ENCODE results near the gene PCSK6.
A peak's percentile ranks its signal among the peaks of the same experiment; 100 is the strongest.
"Not testable (repeated sequence)": the region's sequence is repeated elsewhere in the genome, so short reads cannot be mapped to it uniquely, and the experiment has no call there.

Gene PCSK6

DNA sequence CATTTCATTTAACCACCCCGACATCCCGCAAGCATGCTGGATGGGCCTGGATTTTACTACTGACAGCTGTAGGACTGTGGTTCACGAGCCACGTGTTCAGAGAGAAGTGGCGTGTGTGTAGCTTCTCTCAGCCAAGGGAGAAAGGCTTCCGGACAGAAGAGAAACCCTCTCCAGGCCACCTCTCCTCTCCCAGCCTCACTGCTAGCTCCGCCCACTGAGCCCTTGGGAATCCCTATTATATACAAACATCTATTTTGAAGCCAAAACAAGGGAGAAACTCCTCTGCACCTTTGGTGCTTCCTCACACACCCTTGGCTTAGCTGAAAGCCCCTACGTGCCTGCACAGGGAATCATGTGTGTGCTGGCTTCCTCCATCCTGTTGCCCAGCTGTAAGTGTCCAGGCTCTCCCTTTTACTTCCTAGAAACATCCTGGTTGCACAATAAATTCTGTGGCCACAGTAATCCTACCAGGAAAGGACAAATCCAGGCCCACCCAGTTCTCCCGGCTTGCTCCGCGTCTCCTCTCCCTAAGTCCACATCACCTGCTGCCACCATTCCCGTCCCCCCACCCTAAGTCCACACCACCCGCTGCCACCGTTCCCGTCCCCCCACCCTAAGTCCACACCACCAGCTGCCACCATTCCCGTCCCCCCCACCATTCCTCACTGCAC lies 30.5 kb downstream of the PCSK6 start:
- no peak for DNase-seq

- DNase-seq, result no peak
Observed at GRCh38 chr15:101458158-101458900, 31.2 kb downstream of the PCSK6 start.

GRCh38 chr15:101457696-101458095 lies 31.8 kb downstream of the PCSK6 start:
- no peak for DNase-seq

- no peak for DNase-seq
Observed at GRCh38 chr15:101456057-101456739, 33.3 kb downstream of the PCSK6 start.

DNA sequence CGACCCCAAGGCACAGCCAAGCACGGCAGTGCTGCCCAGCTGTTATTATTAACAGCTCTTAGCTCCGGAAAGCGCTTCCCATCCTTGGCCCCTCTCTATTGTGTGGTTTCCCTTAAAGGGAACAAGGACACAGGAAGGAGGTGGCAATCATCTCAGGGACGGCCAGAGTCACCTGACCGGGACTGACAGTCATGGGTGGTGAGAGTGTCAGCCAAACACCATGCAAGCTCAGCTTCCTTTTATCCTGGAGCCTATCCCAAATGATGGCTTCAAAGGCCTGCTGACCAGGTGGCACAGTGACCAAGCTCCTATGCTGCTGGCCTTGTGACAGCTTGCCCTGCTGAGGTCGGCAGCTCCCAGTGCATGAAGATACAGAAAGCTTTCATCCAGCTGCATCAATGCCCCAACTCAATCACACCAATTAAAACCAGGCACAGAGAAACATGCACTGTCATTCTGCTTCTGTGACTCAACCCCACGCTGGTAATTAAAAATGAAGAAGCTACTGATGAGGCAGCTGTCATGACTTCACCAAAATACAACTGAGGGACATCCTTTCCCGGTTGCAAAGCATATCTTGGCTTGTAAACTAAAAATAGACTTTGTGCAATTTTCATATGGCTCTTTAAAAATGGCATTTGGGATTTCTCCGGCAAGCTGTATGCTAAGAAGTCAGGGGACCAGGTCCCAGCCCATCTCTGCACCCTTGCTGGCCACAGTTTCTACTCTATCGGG lies 34.0 kb downstream of the PCSK6 start:
- DNase-seq, result peak; percentile 19

GRCh38 chr15:101454781-101455180 lies 34.7 kb downstream of the PCSK6 start:
- not testable (repeated sequence) for DNase-seq

GRCh38 chr15:101454365-101454764 lies 35.1 kb downstream of the PCSK6 start:
- DNase-seq, result no peak

DNA sequence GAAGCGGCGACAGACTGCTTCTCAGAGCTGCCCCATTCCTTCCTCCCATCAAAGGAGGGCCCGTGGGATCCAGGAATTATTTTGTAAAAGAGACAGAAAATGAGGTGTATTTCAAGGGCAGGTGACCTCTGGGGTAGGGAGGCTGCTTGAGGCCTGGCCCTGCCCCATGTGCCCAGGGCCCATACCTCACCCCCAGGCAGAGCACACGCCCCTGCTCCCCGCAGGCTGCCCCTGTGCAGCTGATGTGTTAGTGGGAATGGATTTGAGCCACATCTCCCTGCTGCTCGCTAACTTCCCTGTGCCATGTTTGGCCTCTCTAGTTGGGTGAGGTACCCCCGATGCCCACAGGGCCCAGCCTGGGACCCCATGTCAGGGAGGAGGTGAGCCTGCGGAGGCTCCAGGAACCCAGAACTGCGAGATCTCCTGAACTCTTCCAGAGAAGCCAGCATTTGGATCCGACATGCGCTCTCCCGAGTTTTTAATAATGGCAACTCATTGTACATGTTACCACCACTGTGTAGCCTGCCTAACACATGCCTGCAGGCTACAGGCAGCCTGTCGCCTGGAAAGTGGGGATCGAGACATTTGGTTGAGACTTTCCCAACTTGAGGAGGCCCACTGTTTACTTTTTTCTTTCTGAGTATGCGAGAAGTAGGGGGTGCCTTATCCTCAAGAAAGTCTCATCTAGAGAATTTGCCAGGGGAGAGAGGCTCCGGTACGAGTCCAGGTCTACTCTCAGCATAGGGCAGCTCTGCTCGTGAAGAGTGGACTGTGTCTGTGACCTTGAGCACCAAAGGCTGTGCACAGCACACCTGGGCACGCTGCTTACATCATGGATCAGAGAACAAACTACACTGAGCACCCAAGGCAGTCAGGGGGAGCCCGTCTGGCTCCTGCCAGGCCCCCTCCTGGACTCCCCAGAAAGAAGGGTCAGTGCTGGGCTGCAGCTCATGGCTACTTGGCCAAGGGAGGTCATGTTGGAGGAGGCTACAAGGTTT lies 36.1 kb downstream of the PCSK6 start:
- no peak for DNase-seq

GRCh38 chr15:101452572-101452971 lies 36.9 kb downstream of the PCSK6 start:
- DNase-seq, result no peak

- no peak for DNase-seq
Observed at GRCh38 chr15:101451846-101452245, 37.7 kb downstream of the PCSK6 start.

DNA sequence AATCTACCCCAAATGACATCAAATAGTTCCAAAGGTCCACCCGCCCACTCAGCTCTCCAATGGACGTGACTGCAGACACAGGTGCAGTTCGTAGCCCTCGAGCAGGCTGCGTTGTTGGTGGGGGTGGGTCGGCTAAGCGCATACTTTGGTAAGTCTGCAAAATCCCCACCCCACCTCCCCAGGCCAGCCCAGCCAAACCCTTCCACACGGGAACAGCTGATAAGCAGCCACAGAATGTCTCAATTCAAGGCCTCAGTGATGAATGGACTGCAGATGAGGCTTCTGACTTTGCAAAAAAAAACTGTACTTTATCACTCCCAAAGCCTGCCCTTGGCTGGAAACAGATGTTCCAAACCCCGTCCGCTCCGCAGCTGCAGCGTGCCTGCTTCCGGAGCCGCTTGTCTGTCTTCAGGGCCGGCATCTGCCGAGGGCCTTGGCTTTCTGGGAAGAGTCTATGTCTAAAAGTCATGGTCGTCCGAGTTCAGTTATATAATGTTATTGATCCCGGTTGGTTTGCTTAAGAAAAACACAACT lies 38.2 kb downstream of the PCSK6 start:
- no peak for DNase-seq

GRCh38 chr15:101450403-101451265 lies 38.9 kb downstream of the PCSK6 start:
- no peak for DNase-seq

DNA sequence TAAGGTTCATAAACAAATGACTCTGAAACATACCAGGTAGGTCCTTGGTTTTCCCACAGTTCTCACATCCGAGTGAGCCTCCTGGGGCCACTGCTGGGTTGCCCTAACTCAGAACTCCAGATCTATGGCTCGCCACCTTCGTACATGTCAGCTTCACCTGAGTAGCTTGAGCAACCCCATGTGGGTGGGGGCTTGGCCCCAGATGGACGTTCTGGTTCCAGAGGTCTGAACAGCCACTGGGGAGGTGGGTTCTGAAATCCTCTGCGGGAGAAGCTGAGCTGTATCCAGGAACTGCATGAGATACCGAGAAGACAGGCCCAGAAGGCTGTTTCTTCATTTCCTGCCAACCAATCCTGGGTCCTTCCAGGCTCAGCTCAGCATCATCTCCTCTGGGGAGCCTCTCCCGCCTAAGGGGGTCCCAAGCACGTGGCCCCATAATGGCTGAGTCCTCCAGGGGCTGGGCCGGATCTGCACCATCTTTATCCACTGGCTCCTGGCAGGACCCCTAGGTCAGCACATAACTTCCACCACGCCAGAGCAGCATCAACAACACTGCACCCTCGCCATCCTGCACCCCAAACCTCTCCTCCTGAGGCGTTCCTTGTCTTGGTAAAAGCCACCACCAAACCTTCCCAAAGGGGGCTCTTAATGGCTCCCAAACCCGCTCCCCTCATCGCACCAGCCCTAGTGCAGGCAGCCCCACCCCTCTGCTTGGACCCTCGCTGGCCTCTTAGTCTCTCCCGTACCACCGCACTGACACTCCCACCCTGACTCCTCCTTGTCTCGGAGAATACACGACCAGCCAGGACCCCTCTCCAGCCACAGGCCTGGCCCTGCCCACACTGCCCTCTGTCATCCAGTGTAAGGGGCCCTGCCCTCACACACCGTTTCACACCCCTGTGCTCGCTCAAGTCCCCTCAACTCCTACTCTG lies 39.8 kb downstream of the PCSK6 start:
- DNase-seq, result no peak

GRCh38 chr15:101448336-101448735 lies 41.2 kb downstream of the PCSK6 start:
- no peak for DNase-seq

- DNase-seq, result no peak
Observed at GRCh38 chr15:101447561-101448071, 41.9 kb downstream of the PCSK6 start.

- no peak for DNase-seq
Observed at GRCh38 chr15:101447168-101447533, 42.4 kb downstream of the PCSK6 start.

- DNase-seq, result no peak
Observed at GRCh38 chr15:101446518-101447167, 42.9 kb downstream of the PCSK6 start.

DNA sequence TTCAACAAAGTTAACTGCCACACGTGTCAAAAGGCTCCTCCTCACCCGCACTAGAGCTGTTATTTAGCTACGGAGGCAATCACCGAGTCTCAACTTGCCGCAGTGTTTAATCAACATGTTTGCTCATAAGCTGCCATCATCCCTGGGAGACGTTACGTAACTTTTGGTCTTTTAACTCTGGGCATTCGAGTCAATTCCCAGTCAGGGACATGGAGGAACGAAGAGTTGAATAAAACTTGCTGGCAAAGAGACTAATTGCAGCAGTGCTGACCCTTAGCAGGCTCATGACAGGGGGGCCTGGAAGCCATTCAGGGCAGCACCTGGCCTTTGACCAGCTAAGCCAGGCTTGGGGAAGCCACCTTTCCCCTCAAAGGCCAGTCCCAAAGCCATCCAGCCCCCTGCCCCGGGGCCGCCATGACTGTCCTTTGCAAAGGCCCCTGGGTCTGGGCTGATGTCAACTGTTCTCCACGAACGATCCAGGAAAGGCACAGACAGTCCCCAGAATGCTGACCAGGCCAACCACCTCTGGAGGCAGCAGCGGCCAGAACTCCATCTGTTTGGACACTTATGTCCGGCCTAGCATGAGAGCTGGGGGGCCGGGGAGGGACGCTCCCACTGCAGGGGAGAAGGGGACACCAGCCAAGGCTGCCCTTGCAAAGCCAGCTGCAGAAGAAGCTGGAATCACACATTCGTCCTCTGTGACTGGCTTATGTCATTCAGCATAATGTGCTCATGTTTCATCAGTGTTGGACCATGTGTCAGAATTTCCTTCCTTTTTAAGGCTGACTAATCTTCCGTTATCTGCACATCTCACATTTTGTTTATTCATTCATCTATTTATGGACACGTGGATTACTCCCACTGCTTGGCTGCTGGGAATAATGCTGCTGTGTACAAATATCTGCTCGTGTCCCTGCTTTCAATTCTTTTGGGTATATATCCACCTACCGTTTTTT lies 43.7 kb downstream of the PCSK6 start:
- DNase-seq, result no peak

All from SIG-M5 (cell line).